ENCODE results near the gene LRRC59. TPM values are rescaled to one million over a fixed set of nuclear protein-coding genes. Genes with fewer than 3 reads are reported as not detected.

LRRC59 gene
- total and polyA plus RNA-seq, 2 experiments from 2014 or later = 46.4 to 124 TPM

- Mint-ChIP-seq H3K27me3 (ENCODE audit: insufficient read depth, low read depth, poor library complexity) (peaks cover 7% of the 10 kb centered on the region), H3K4me1 (no peaks in the 10 kb centered on the region), H3K9me3 (no peaks in the 10 kb centered on the region), H3K36me3 (ENCODE audit: low read depth) (peaks cover 61% of the 10 kb centered on the region), H3K4me3 (no peak overlapping the region), H3K27ac (no peak overlapping the region)
- no peaks in the 10 kb centered on the region for H3K79me2 ChIP-seq (replicated peaks; ENCODE audit: insufficient read depth)
- H3K9me2 ChIP-seq (ENCODE audit: insufficient read depth) = no peaks in the 10 kb centered on the region
- H3K4me1 ChIP-seq (ENCODE audit: insufficient read depth) = no peaks in the 10 kb centered on the region
- H3K4me3 ChIP-seq = no peak overlapping the region
- TF ChIP-seq EZH2phosphoT487 (IDR thresholded peaks at IDR 0.05; ENCODE audit: unreplicated experiment) = no peak
- no peak for TF ChIP-seq STAT1 (IDR thresholded peaks at IDR 0.05; ENCODE audit: unreplicated experiment)
- no peak for TF ChIP-seq ZNF462 (CRISPR knock-in tag; IDR thresholded peaks at IDR 0.05)
- no peak for TF ChIP-seq EZH2 (IDR thresholded peaks at IDR 0.05; ENCODE audit: low read depth, unreplicated experiment)
- no peak for TF ChIP-seq POLR2AphosphoS5 (IDR thresholded peaks at IDR 0.05; ENCODE audit: low read depth)
- TF ChIP-seq CREB1 (CRISPR knock-in tag; IDR thresholded peaks at IDR 0.05; ENCODE audit: low read depth) = no peak
- TF ChIP-seq JUNB (IDR thresholded peaks at IDR 0.05; ENCODE audit: unreplicated experiment) = no peak
- no peak for TF ChIP-seq ETS1 (IDR thresholded peaks at IDR 0.05)
- no peak for TF ChIP-seq ZNF331 (CRISPR knock-in tag; IDR thresholded peaks at IDR 0.05; ENCODE audit: low read depth)
- TF ChIP-seq CTCF (conservative IDR thresholded peaks at IDR 0.05; ENCODE audit: low read depth in 2 of 2) = no peak
- no peak for TF ChIP-seq REST (IDR thresholded peaks at IDR 0.05; ENCODE audit: unreplicated experiment)
- H3K27ac ChIP-seq (ENCODE audit: low read depth) = no peak overlapping the region
- no peaks in the 10 kb centered on the region for H3K27me3 ChIP-seq (ENCODE audit: insufficient read depth)
- H3K4me2 ChIP-seq = no peak overlapping the region
- DNase-seq (ENCODE audit: low spot score) = no peak
- H3F3A ChIP-seq (replicated peaks; ENCODE audit: low read depth) = 0 out of 2 replicates have a peak, but pooled peaks cover 3% of the 10 kb centered on the region
- ATAC-seq = no peak
- H2AFZ ChIP-seq = no peak overlapping the region
- peaks cover 26% of the 10 kb centered on the region for H3K36me3 ChIP-seq (ENCODE audit: insufficient read depth)
- no peaks in the 10 kb centered on the region; the same call in 1 of the 2 replicates for H4K20me1 ChIP-seq (replicated peaks; ENCODE audit: insufficient read depth)
Observed at GRCh38 chr17:50379351-50380132, 17.8 kb downstream of the LRRC59 start.
